H1 (cell line): ENCODE measurements around the gene RGS17. TPM values are rescaled to one million over a fixed set of nuclear protein-coding genes. Genes with fewer than 3 reads are reported as not detected.

Experiments
- CTCF ChIA-PET: fragments of 300-600 bp; sonication (Branson Sonifier 250); formaldehyde crosslinking; loops from one replicate; lab custom pipeline; 2021; ENCODE audit not compliant: partially characterized antibody; lab: Charles Lee
- POLR2A ChIA-PET: fragments of 300-600 bp; sonication (Branson Sonifier 250); formaldehyde crosslinking; loops from one replicate; lab custom pipeline; 2021; ENCODE audit warnings: inconsistent platforms; ENCODE audit not compliant: partially characterized antibody; lab: Charles Lee
- DNase-seq, 2 experiments: peaks; one replicate each; pipeline versions ENCODE4 v3.0.0 to v3.0.0-alpha.2; 2010 to 2022; ENCODE audit warnings: low spot score in 2 of 2, low read depth in 1 of 2, mixed read lengths in 1 of 2
- FAIRE-seq: peaks from 2 replicates; lab custom pipeline; 2011; peaks lifted over from hg19 to GRCh38; lab: Jason Lieb, UNC
- H2AFZ ChIP-seq: 2 replicates; pipeline ENCODE4 v1.8.1; 2012; ENCODE audit warnings: low read length, inconsistent platforms
- H2AK5ac ChIP-seq: 2 replicates; pipeline ENCODE4 v1.6.1; 2013; ENCODE audit warnings: low read depth, low read length
- H2BK120ac ChIP-seq: replicated peaks from 2 replicates; pipeline ENCODE3; 2013; ENCODE audit warnings: low read depth, low read length, inconsistent platforms
- H2BK12ac ChIP-seq: 2 replicates; pipeline ENCODE4 v1.6.1; 2013; ENCODE audit warnings: low read depth, low read length
- H2BK15ac ChIP-seq: 2 replicates; pipeline ENCODE4 v1.6.1; 2013; ENCODE audit warnings: low read length
- H2BK20ac ChIP-seq: 2 replicates; pipeline ENCODE4 v1.6.1; 2013; ENCODE audit warnings: low read length
- H2BK5ac ChIP-seq: 2 replicates; pipeline ENCODE4 v1.6.1; 2013; ENCODE audit warnings: low read depth, low read length
- H3K14ac ChIP-seq: 2 replicates; pipeline ENCODE4 v1.6.1; 2013; ENCODE audit warnings: inconsistent platforms; ENCODE audit not compliant: insufficient read length
- H3K18ac ChIP-seq: 2 replicates; pipeline ENCODE4 v1.6.1; 2013; ENCODE audit warnings: low read length; ENCODE audit errors: extremely low read depth
- H3K23ac ChIP-seq: 2 replicates; pipeline ENCODE4 v1.6.1; 2013; ENCODE audit warnings: inconsistent platforms; ENCODE audit not compliant: insufficient read length
- H3K23me2 ChIP-seq: 2 replicates; pipeline ENCODE4 v1.6.1; 2013; ENCODE audit warnings: low read depth, low read length
- H3K27ac ChIP-seq: 2 replicates; pipeline ENCODE4 v1.6.1; 2011; ENCODE audit warnings: low read depth, low read length, inconsistent platforms
- H3K27me3 ChIP-seq, 4 experiments: replicated peaks in 1 of 4; 1 replicate in 1 of 4; 2 replicates in 3 of 4; pipeline versions ENCODE4 v1.6.1 to v1.8.1; 2011 to 2013; ENCODE audit warnings: low read length in 3 of 4, mild to moderate bottlenecking in 3 of 4, inconsistent platforms in 2 of 4, mixed read lengths in 2 of 4, moderate library complexity in 1 of 4; ENCODE audit not compliant: control insufficient read depth in 3 of 4, insufficient read depth in 3 of 4; ENCODE audit errors: extremely low read depth in 1 of 4
- H3K36me3 ChIP-seq, 4 experiments: 2 replicates each; pipeline versions ENCODE4 v1.6.1 to v1.8.1; 2011 to 2013; ENCODE audit warnings: mild to moderate bottlenecking in 4 of 4, low read length in 3 of 4, moderate library complexity in 2 of 4, control low read depth in 1 of 4, inconsistent platforms in 1 of 4; ENCODE audit not compliant: insufficient read depth in 4 of 4, control insufficient read depth in 2 of 4
- H3K4ac ChIP-seq: replicated peaks from 2 replicates; pipeline ENCODE3; 2013; ENCODE audit warnings: low read length, low read depth, mixed read lengths, inconsistent platforms; ENCODE audit not compliant: insufficient read length
- H3K4me1 ChIP-seq, 4 experiments: replicated peaks in 1 of 4; 1 replicate in 1 of 4; 2 replicates in 3 of 4; pipeline versions ENCODE4 v1.6.1 to v1.8.1; 2011 to 2013; ENCODE audit warnings: low read length in 3 of 4, inconsistent platforms in 2 of 4, mixed read lengths in 1 of 4; ENCODE audit not compliant: insufficient read depth in 4 of 4, control insufficient read depth in 3 of 4
- H3K4me2 ChIP-seq, 2 experiments: 2 replicates each; pipeline versions ENCODE4 v1.6.1 to v1.8.1; 2011 to 2013; ENCODE audit warnings: low read depth in 2 of 2, low read length in 2 of 2, control low read depth in 1 of 2, inconsistent platforms in 1 of 2, mild to moderate bottlenecking in 1 of 2; ENCODE audit not compliant: insufficient read depth in 1 of 2
- H3K4me3 ChIP-seq, 4 experiments: fragments of 200-600, 300-600 bp in 1 of 4; sonication (generic), shearing (Covaris generic), sonication (Bioruptor Twin) in 1 of 4; 2 replicates each; pipeline versions ENCODE4 v1.5.1 to v1.8.1; 2011 to 2016; ENCODE audit warnings: low read length in 4 of 4, low read depth in 3 of 4, control low read depth in 2 of 4, inconsistent platforms in 2 of 4, mild to moderate bottlenecking in 2 of 4, mixed read lengths in 1 of 4, moderate library complexity in 1 of 4; ENCODE audit not compliant: insufficient read depth in 2 of 4; ENCODE audit errors: extremely low read depth in 1 of 4
- H3K56ac ChIP-seq: replicated peaks from 2 replicates; pipeline ENCODE3; 2013; ENCODE audit warnings: low read depth, mild to moderate bottlenecking, mixed read lengths, low read length, inconsistent platforms; ENCODE audit not compliant: insufficient read length
- H3K79me1 ChIP-seq: 2 replicates; pipeline ENCODE4 v1.6.1; 2013; ENCODE audit warnings: low read depth, low read length, control low read depth
- H3K79me2 ChIP-seq, 2 experiments: 2 replicates each; pipeline versions ENCODE4 v1.6.1 to v1.8.1; 2012 to 2013; ENCODE audit warnings: low read length in 2 of 2, mild to moderate bottlenecking in 2 of 2, inconsistent platforms in 1 of 2; ENCODE audit not compliant: insufficient read depth in 2 of 2, control insufficient read depth in 1 of 2
- H3K9ac ChIP-seq, 4 experiments: replicated peaks in 1 of 4; 1 replicate in 1 of 4; 2 replicates in 3 of 4; pipeline versions ENCODE4 v1.6.1 to v1.8.1; 2011 to 2013; ENCODE audit warnings: low read depth in 3 of 4, low read length in 3 of 4, control low read depth in 2 of 4, mild to moderate bottlenecking in 2 of 4, moderate library complexity in 2 of 4, inconsistent platforms in 1 of 4; ENCODE audit errors: extremely low read depth in 1 of 4
- H3K9me3 ChIP-seq, 2 experiments: 2 replicates each; pipeline versions ENCODE4 v1.6.1 to v1.8.1; 2012 to 2013; ENCODE audit warnings: mild to moderate bottlenecking in 2 of 2, moderate library complexity in 2 of 2, control low read depth in 1 of 2, inconsistent platforms in 1 of 2, low read depth in 1 of 2, low read length in 1 of 2, mixed read lengths in 1 of 2; ENCODE audit not compliant: insufficient read depth in 2 of 2
- H4K20me1 ChIP-seq, 2 experiments: replicated peaks in 1 of 2; 2 replicates each; pipeline versions ENCODE3 to v1.8.1; 2011 to 2013; ENCODE audit warnings: inconsistent platforms in 2 of 2, low read length in 2 of 2, mild to moderate bottlenecking in 1 of 2; ENCODE audit not compliant: insufficient read depth in 2 of 2, control insufficient read depth in 1 of 2
- H4K5ac ChIP-seq: 2 replicates; pipeline ENCODE4 v1.6.1; 2013; ENCODE audit warnings: low read length, low read depth, mixed read lengths, inconsistent platforms; ENCODE audit not compliant: insufficient read length
- H4K8ac ChIP-seq: 2 replicates; pipeline ENCODE4 v1.8.0; 2013; ENCODE audit warnings: mild to moderate bottlenecking, moderate library complexity, low read length, inconsistent platforms; ENCODE audit not compliant: insufficient read depth; ENCODE audit errors: extremely low read depth
- H4K91ac ChIP-seq: replicated peaks from 2 replicates; pipeline ENCODE3; 2013; ENCODE audit warnings: low read length, mixed read lengths, inconsistent platforms; ENCODE audit not compliant: insufficient read length
- CHD1 ChIP-seq: IDR thresholded peaks from 2 replicates; pipeline ENCODE4 v1.6.1; 2012; ENCODE audit warnings: low read depth, low read length, improper control_type of control experiment
- CHD2 ChIP-seq: IDR thresholded peaks from 2 replicates; pipeline ENCODE4 v1.6.1; 2012; ENCODE audit warnings: low read length, improper control_type of control experiment
- CTBP2 ChIP-seq: IDR thresholded peaks from 2 replicates; pipeline ENCODE4 v1.7.0; 2011; ENCODE audit warnings: borderline replicate concordance, mild to moderate bottlenecking, moderate library complexity, mixed read lengths, low read length; ENCODE audit not compliant: insufficient read depth, insufficient read length
- GABPA ChIP-seq: IDR thresholded peaks from 2 replicates; pipeline ENCODE4 v1.6.1; 2011; ENCODE audit warnings: mild to moderate bottlenecking, low read length, moderate library complexity, borderline replicate concordance; ENCODE audit not compliant: insufficient read depth
- KDM1A ChIP-seq: fragments of 200-600, 300-600 bp; sonication (generic); IDR thresholded peaks from 2 replicates; pipeline ENCODE4 v1.7.1; 2016; ENCODE audit warnings: mild to moderate bottlenecking, low read length, borderline replicate concordance
- NANOG ChIP-seq: IDR thresholded peaks from 2 replicates; pipeline ENCODE4 v1.6.1; 2011; ENCODE audit warnings: low read length, low read depth, mild to moderate bottlenecking, inconsistent platforms; ENCODE audit not compliant: insufficient read depth, poor library complexity, severe bottlenecking
- ZNF274 ChIP-seq: IDR thresholded peaks from 2 replicates; pipeline ENCODE4 v1.7.0; 2012; ENCODE audit warnings: low read length, borderline replicate concordance; ENCODE audit errors: extremely low read depth
- polyA plus RNA-seq, 7 experiments: library from polyadenylated mRNA; depleted of rRNA in 3 of 7; stranded (reverse) in 5 of 7; unstranded in 2 of 7; fragments of >200 nt in 5 of 7; fragments of 200-250 nt in 2 of 7; gene quantifications; 1 replicate in 5 of 7; 2 replicates in 1 of 7; 4 replicates in 1 of 7; pipeline versions ENCODE4 v1.2.1 to v1.2.3, GENCODE V29; 2011 to 2013; ENCODE audit warnings: missing spikeins in 2 of 7, mixed read lengths in 2 of 7
- total RNA-seq: library from RNA; stranded (reverse); fragmentation: NEBNext Ultra II Directional; extraction: Animal tissue kit (Norgen Biotek cat#: 25700); gene quantifications from 2 replicates; pipeline ENCODE4 v1.2.1, GENCODE V29; 2021
- TF ChIP-seq, protein P1 (sequence below): IDR thresholded peaks from 2 replicates; pipeline ENCODE4 v1.6.1; 2011; ENCODE audit warnings: low read length, improper control_type of control experiment
- TF ChIP-seq, protein P2 (sequence below): IDR thresholded peaks from 2 replicates; pipeline ENCODE4 v1.6.1; 2012; ENCODE audit warnings: low read length, inconsistent platforms

RGS17 gene
- total and polyA plus RNA-seq, 2 of the 8 experiments (the other 6 are each of a cell fraction or from before 2014, with no cell fraction given), result 2.0 to 12.2 TPM

GRCh38 chr6:153087436-153087835, 43.6 kb downstream of the RGS17 start:
- H2AFZ ChIP-seq, result no peak overlapping the region
- no peaks in the 10 kb centered on the region for H3K79me1 ChIP-seq
- H3K4me1 ChIP-seq, result no peaks in the 10 kb centered on the region
- H3K9me3 ChIP-seq, result no peaks in the 10 kb centered on the region
- ChIA-PET CTCF (interaction anchor here (0.7 to 1.3 kb wide), 2 partner anchors 21 to 40 kb away, joined by 3 to 6 read pairs; no protein-coding TSS in a partner anchor), POLR2A (no interaction called here)
- H4K8ac ChIP-seq, result no peak overlapping the region
- H3K27ac ChIP-seq, result no peak overlapping the region
- H3K9ac ChIP-seq, result no peak overlapping the region
- no peak overlapping the region for H3K14ac ChIP-seq
- H4K5ac ChIP-seq, result no peak overlapping the region
- DNase-seq (no peak), FAIRE-seq (no peak)
- H3K36me3 ChIP-seq, result no peaks in the 10 kb centered on the region
- no peaks in the 10 kb centered on the region for H3K27me3 ChIP-seq
- H2BK12ac ChIP-seq, result no peak overlapping the region
- no peaks in the 10 kb centered on the region for H3K79me2 ChIP-seq
- H3K4me3 ChIP-seq, result no peak overlapping the region
- H2AK5ac ChIP-seq, result no peak overlapping the region
- no peak overlapping the region for H3K4me2 ChIP-seq
- H2BK15ac ChIP-seq, result no peak overlapping the region
- H2BK20ac ChIP-seq, result no peak overlapping the region
- H4K20me1 ChIP-seq, result peaks cover 0 to 2% of the 10 kb centered on the region in 2 experiments
- H3K23ac ChIP-seq, result no peak overlapping the region
- H3K4ac ChIP-seq, result no peak overlapping the region
- H4K91ac ChIP-seq, result no peak overlapping the region
- H2BK5ac ChIP-seq, result no peak overlapping the region
- H3K56ac ChIP-seq, result no peak overlapping the region
- H3K23me2 ChIP-seq, result no peaks in the 10 kb centered on the region
- H3K18ac ChIP-seq, result no peak overlapping the region
- no peak overlapping the region for H2BK120ac ChIP-seq
- TF ChIP-seq GABPA (no peak), CTBP2 (no peak), ZNF274 (no peak), NANOG (no peak), CHD2 (no peak), KDM1A (no peak), CHD1 (no peak)
- TF ChIP-seq, protein P1, sequence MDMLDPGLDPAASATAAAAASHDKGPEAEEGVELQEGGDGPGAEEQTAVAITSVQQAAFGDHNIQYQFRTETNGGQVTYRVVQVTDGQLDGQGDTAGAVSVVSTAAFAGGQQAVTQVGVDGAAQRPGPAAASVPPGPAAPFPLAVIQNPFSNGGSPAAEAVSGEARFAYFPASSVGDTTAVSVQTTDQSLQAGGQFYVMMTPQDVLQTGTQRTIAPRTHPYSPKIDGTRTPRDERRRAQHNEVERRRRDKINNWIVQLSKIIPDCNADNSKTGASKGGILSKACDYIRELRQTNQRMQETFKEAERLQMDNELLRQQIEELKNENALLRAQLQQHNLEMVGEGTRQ, result no peak
- TF ChIP-seq, protein P2, sequence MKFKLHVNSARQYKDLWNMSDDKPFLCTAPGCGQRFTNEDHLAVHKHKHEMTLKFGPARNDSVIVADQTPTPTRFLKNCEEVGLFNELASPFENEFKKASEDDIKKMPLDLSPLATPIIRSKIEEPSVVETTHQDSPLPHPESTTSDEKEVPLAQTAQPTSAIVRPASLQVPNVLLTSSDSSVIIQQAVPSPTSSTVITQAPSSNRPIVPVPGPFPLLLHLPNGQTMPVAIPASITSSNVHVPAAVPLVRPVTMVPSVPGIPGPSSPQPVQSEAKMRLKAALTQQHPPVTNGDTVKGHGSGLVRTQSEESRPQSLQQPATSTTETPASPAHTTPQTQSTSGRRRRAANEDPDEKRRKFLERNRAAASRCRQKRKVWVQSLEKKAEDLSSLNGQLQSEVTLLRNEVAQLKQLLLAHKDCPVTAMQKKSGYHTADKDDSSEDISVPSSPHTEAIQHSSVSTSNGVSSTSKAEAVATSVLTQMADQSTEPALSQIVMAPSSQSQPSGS, result no peak
